Measurements from ENCODE around the gene PARP15. TPM values are rescaled to one million over a fixed set of nuclear protein-coding genes. Genes with fewer than 3 reads are reported as not detected.

Gene PARP15
- total and polyA plus RNA-seq, 2 experiments from 2014 or later: 0.39 to 0.87 TPM

GRCh38 chr3:122580470-122580869 lies 3.0 kb downstream of the PARP15 start:
- TF ChIP-seq JUNB (IDR thresholded peaks at IDR 0.05; ENCODE audit: unreplicated experiment) (no peak), REST (IDR thresholded peaks at IDR 0.05; ENCODE audit: unreplicated experiment) (no peak)
- peaks cover 31% of the 10 kb centered on the region for H3K9me3 Mint-ChIP-seq
- Histone ChIP-seq H3K4me2 (no peak overlapping the region), H2AFZ (no peak overlapping the region), H3F3A (replicated peaks; ENCODE audit: low read depth) (no peaks in the 10 kb centered on the region), H3K27ac (ENCODE audit: low read depth) (no peak overlapping the region), H3K4me3 (no peak overlapping the region), H3K9me2 (ENCODE audit: insufficient read depth) (peaks cover 2% of the 10 kb centered on the region; the same call in 1 of the 2 replicates), H3K4me1 (ENCODE audit: insufficient read depth) (peaks cover 4% of the 10 kb centered on the region; the same call in 1 of the 2 replicates), H3K36me3 (ENCODE audit: insufficient read depth) (no peaks in the 10 kb centered on the region), H3K27me3 (ENCODE audit: insufficient read depth) (peaks cover 25% of the 10 kb centered on the region), H4K20me1 (replicated peaks; ENCODE audit: insufficient read depth) (no peaks in the 10 kb centered on the region), H3K79me2 (replicated peaks; ENCODE audit: insufficient read depth) (no peaks in the 10 kb centered on the region)
- DNase-seq (ENCODE audit: low spot score) (no peak), ATAC-seq (no peak)
- peaks cover 7% of the 10 kb centered on the region for H3K27me3 Mint-ChIP-seq (ENCODE audit: insufficient read depth, low read depth, poor library complexity)
- no peak overlapping the region for H3K27ac Mint-ChIP-seq
- H3K4me3 Mint-ChIP-seq: no peak overlapping the region
- peaks cover 20% of the 10 kb centered on the region for H3K36me3 Mint-ChIP-seq (ENCODE audit: low read depth)
- H3K4me1 Mint-ChIP-seq: peaks cover 17% of the 10 kb centered on the region; the same call in 2 of the 3 replicates

- no peak for ATAC-seq
- no peak overlapping the region for H3K4me3 ChIP-seq
- no peak overlapping the region for H3K4me2 ChIP-seq
These were observed 4.2 kb downstream of the PARP15 start for GRCh38 chr3:122581622-122582021.

More at GRCh38 chr3:122581622-122582021, 4.2 kb downstream of the PARP15 start:
- peaks cover 21% of the 10 kb centered on the region for H3K27me3 ChIP-seq (ENCODE audit: insufficient read depth)
- Mint-ChIP-seq H3K4me1 (peaks cover 10% of the 10 kb centered on the region; the same call in 2 of the 3 replicates), H3K9me3 (peaks cover 31% of the 10 kb centered on the region), H3K36me3 (ENCODE audit: low read depth) (peaks cover 20% of the 10 kb centered on the region), H3K27ac (no peak overlapping the region), H3K27me3 (ENCODE audit: insufficient read depth, low read depth, poor library complexity) (peaks cover 7% of the 10 kb centered on the region), H3K4me3 (no peak overlapping the region)
- H2AFZ ChIP-seq: no peak overlapping the region
- H4K20me1 ChIP-seq (replicated peaks; ENCODE audit: insufficient read depth): no peaks in the 10 kb centered on the region
- peaks cover under 1% of the 10 kb centered on the region; the same call in 1 of the 2 replicates for H3K4me1 ChIP-seq (ENCODE audit: insufficient read depth)
- TF ChIP-seq, protein P1, sequence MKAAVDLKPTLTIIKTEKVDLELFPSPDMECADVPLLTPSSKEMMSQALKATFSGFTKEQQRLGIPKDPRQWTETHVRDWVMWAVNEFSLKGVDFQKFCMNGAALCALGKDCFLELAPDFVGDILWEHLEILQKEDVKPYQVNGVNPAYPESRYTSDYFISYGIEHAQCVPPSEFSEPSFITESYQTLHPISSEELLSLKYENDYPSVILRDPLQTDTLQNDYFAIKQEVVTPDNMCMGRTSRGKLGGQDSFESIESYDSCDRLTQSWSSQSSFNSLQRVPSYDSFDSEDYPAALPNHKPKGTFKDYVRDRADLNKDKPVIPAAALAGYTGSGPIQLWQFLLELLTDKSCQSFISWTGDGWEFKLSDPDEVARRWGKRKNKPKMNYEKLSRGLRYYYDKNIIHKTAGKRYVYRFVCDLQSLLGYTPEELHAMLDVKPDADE (IDR thresholded peaks at IDR 0.05): no peak
- TF ChIP-seq ZNF462 (CRISPR knock-in tag; IDR thresholded peaks at IDR 0.05): no peak
- TF ChIP-seq CREB1 (CRISPR knock-in tag; IDR thresholded peaks at IDR 0.05; ENCODE audit: low read depth): no peak
- no peak for TF ChIP-seq ZNF114 (CRISPR knock-in tag; IDR thresholded peaks at IDR 0.05)
- TF ChIP-seq POLR2AphosphoS5 (IDR thresholded peaks at IDR 0.05; ENCODE audit: low read depth): no peak
- no peaks in the 10 kb centered on the region for H3F3A ChIP-seq (replicated peaks; ENCODE audit: low read depth)
- no peaks in the 10 kb centered on the region for H3K36me3 ChIP-seq (ENCODE audit: insufficient read depth)
- H3K79me2 ChIP-seq (replicated peaks; ENCODE audit: insufficient read depth): no peaks in the 10 kb centered on the region
- no peak for DNase-seq (ENCODE audit: low spot score)
- no peak overlapping the region for H3K27ac ChIP-seq (ENCODE audit: low read depth)
- peaks cover 2% of the 10 kb centered on the region; the same call in 1 of the 2 replicates for H3K9me2 ChIP-seq (ENCODE audit: insufficient read depth)
